H1 (cell line): Measurements from ENCODE around the gene ACVR2B. TPM values are rescaled to one million over a fixed set of nuclear protein-coding genes. Genes with fewer than 3 reads are reported as not detected.

Source experiments
- CTCF ChIA-PET: fragments of 300-600 bp; sonication (Branson Sonifier 250); formaldehyde crosslinking; loops from one replicate; lab custom pipeline; 2021; ENCODE audit not compliant: partially characterized antibody; lab: Charles Lee
- POLR2A ChIA-PET: fragments of 300-600 bp; sonication (Branson Sonifier 250); formaldehyde crosslinking; loops from one replicate; lab custom pipeline; 2021; ENCODE audit warnings: inconsistent platforms; ENCODE audit not compliant: partially characterized antibody; lab: Charles Lee
- DNase-seq, 2 experiments: peaks; one replicate each; pipeline versions ENCODE4 v3.0.0 to v3.0.0-alpha.2; 2010 to 2022; ENCODE audit warnings: low spot score in 2 of 2, low read depth in 1 of 2, mixed read lengths in 1 of 2
- FAIRE-seq: peaks from 2 replicates; lab custom pipeline; 2011; peaks lifted over from hg19 to GRCh38; lab: Jason Lieb, UNC
- H2AFZ ChIP-seq: 2 replicates; pipeline ENCODE4 v1.8.1; 2012; ENCODE audit warnings: low read length, inconsistent platforms
- H2AK5ac ChIP-seq: 2 replicates; pipeline ENCODE4 v1.6.1; 2013; ENCODE audit warnings: low read depth, low read length
- H2BK120ac ChIP-seq: replicated peaks from 2 replicates; pipeline ENCODE3; 2013; ENCODE audit warnings: low read depth, low read length, inconsistent platforms
- H2BK12ac ChIP-seq: 2 replicates; pipeline ENCODE4 v1.6.1; 2013; ENCODE audit warnings: low read depth, low read length
- H2BK15ac ChIP-seq: 2 replicates; pipeline ENCODE4 v1.6.1; 2013; ENCODE audit warnings: low read length
- H2BK20ac ChIP-seq: 2 replicates; pipeline ENCODE4 v1.6.1; 2013; ENCODE audit warnings: low read length
- H2BK5ac ChIP-seq: 2 replicates; pipeline ENCODE4 v1.6.1; 2013; ENCODE audit warnings: low read depth, low read length
- H3K14ac ChIP-seq: 2 replicates; pipeline ENCODE4 v1.6.1; 2013; ENCODE audit warnings: inconsistent platforms; ENCODE audit not compliant: insufficient read length
- H3K18ac ChIP-seq: 2 replicates; pipeline ENCODE4 v1.6.1; 2013; ENCODE audit warnings: low read length; ENCODE audit errors: extremely low read depth
- H3K23ac ChIP-seq: 2 replicates; pipeline ENCODE4 v1.6.1; 2013; ENCODE audit warnings: inconsistent platforms; ENCODE audit not compliant: insufficient read length
- H3K23me2 ChIP-seq: 2 replicates; pipeline ENCODE4 v1.6.1; 2013; ENCODE audit warnings: low read depth, low read length
- H3K27ac ChIP-seq: 2 replicates; pipeline ENCODE4 v1.6.1; 2011; ENCODE audit warnings: low read depth, low read length, inconsistent platforms
- H3K27me3 ChIP-seq, 4 experiments: replicated peaks in 1 of 4; 1 replicate in 1 of 4; 2 replicates in 3 of 4; pipeline versions ENCODE4 v1.6.1 to v1.8.1; 2011 to 2013; ENCODE audit warnings: low read length in 3 of 4, mild to moderate bottlenecking in 3 of 4, inconsistent platforms in 2 of 4, mixed read lengths in 2 of 4, moderate library complexity in 1 of 4; ENCODE audit not compliant: control insufficient read depth in 3 of 4, insufficient read depth in 3 of 4; ENCODE audit errors: extremely low read depth in 1 of 4
- H3K36me3 ChIP-seq, 4 experiments: 2 replicates each; pipeline versions ENCODE4 v1.6.1 to v1.8.1; 2011 to 2013; ENCODE audit warnings: mild to moderate bottlenecking in 4 of 4, low read length in 3 of 4, moderate library complexity in 2 of 4, control low read depth in 1 of 4, inconsistent platforms in 1 of 4; ENCODE audit not compliant: insufficient read depth in 4 of 4, control insufficient read depth in 2 of 4
- H3K4ac ChIP-seq: replicated peaks from 2 replicates; pipeline ENCODE3; 2013; ENCODE audit warnings: low read length, low read depth, mixed read lengths, inconsistent platforms; ENCODE audit not compliant: insufficient read length
- H3K4me1 ChIP-seq, 4 experiments: replicated peaks in 1 of 4; 1 replicate in 1 of 4; 2 replicates in 3 of 4; pipeline versions ENCODE4 v1.6.1 to v1.8.1; 2011 to 2013; ENCODE audit warnings: low read length in 3 of 4, inconsistent platforms in 2 of 4, mixed read lengths in 1 of 4; ENCODE audit not compliant: insufficient read depth in 4 of 4, control insufficient read depth in 3 of 4
- H3K4me2 ChIP-seq, 2 experiments: 2 replicates each; pipeline versions ENCODE4 v1.6.1 to v1.8.1; 2011 to 2013; ENCODE audit warnings: low read depth in 2 of 2, low read length in 2 of 2, control low read depth in 1 of 2, inconsistent platforms in 1 of 2, mild to moderate bottlenecking in 1 of 2; ENCODE audit not compliant: insufficient read depth in 1 of 2
- H3K4me3 ChIP-seq, 4 experiments: fragments of 200-600, 300-600 bp in 1 of 4; sonication (generic), shearing (Covaris generic), sonication (Bioruptor Twin) in 1 of 4; 2 replicates each; pipeline versions ENCODE4 v1.5.1 to v1.8.1; 2011 to 2016; ENCODE audit warnings: low read length in 4 of 4, low read depth in 3 of 4, control low read depth in 2 of 4, inconsistent platforms in 2 of 4, mild to moderate bottlenecking in 2 of 4, mixed read lengths in 1 of 4, moderate library complexity in 1 of 4; ENCODE audit not compliant: insufficient read depth in 2 of 4; ENCODE audit errors: extremely low read depth in 1 of 4
- H3K56ac ChIP-seq: replicated peaks from 2 replicates; pipeline ENCODE3; 2013; ENCODE audit warnings: low read depth, mild to moderate bottlenecking, mixed read lengths, low read length, inconsistent platforms; ENCODE audit not compliant: insufficient read length
- H3K79me1 ChIP-seq: 2 replicates; pipeline ENCODE4 v1.6.1; 2013; ENCODE audit warnings: low read depth, low read length, control low read depth
- H3K79me2 ChIP-seq, 2 experiments: 2 replicates each; pipeline versions ENCODE4 v1.6.1 to v1.8.1; 2012 to 2013; ENCODE audit warnings: low read length in 2 of 2, mild to moderate bottlenecking in 2 of 2, inconsistent platforms in 1 of 2; ENCODE audit not compliant: insufficient read depth in 2 of 2, control insufficient read depth in 1 of 2
- H3K9ac ChIP-seq, 4 experiments: replicated peaks in 1 of 4; 1 replicate in 1 of 4; 2 replicates in 3 of 4; pipeline versions ENCODE4 v1.6.1 to v1.8.1; 2011 to 2013; ENCODE audit warnings: low read depth in 3 of 4, low read length in 3 of 4, control low read depth in 2 of 4, mild to moderate bottlenecking in 2 of 4, moderate library complexity in 2 of 4, inconsistent platforms in 1 of 4; ENCODE audit errors: extremely low read depth in 1 of 4
- H3K9me3 ChIP-seq, 2 experiments: 2 replicates each; pipeline versions ENCODE4 v1.6.1 to v1.8.1; 2012 to 2013; ENCODE audit warnings: mild to moderate bottlenecking in 2 of 2, moderate library complexity in 2 of 2, control low read depth in 1 of 2, inconsistent platforms in 1 of 2, low read depth in 1 of 2, low read length in 1 of 2, mixed read lengths in 1 of 2; ENCODE audit not compliant: insufficient read depth in 2 of 2
- H4K20me1 ChIP-seq, 2 experiments: replicated peaks in 1 of 2; 2 replicates each; pipeline versions ENCODE3 to v1.8.1; 2011 to 2013; ENCODE audit warnings: inconsistent platforms in 2 of 2, low read length in 2 of 2, mild to moderate bottlenecking in 1 of 2; ENCODE audit not compliant: insufficient read depth in 2 of 2, control insufficient read depth in 1 of 2
- H4K5ac ChIP-seq: 2 replicates; pipeline ENCODE4 v1.6.1; 2013; ENCODE audit warnings: low read length, low read depth, mixed read lengths, inconsistent platforms; ENCODE audit not compliant: insufficient read length
- H4K8ac ChIP-seq: 2 replicates; pipeline ENCODE4 v1.8.0; 2013; ENCODE audit warnings: mild to moderate bottlenecking, moderate library complexity, low read length, inconsistent platforms; ENCODE audit not compliant: insufficient read depth; ENCODE audit errors: extremely low read depth
- H4K91ac ChIP-seq: replicated peaks from 2 replicates; pipeline ENCODE3; 2013; ENCODE audit warnings: low read length, mixed read lengths, inconsistent platforms; ENCODE audit not compliant: insufficient read length
- BRCA1 ChIP-seq: IDR thresholded peaks from 2 replicates; pipeline ENCODE4 v1.6.1; 2012; ENCODE audit warnings: low read depth, low read length, improper control_type of control experiment
- CEBPB ChIP-seq: IDR thresholded peaks from 2 replicates; pipeline ENCODE4 v1.6.1; 2012; ENCODE audit warnings: low read depth, low read length
- TAF1 ChIP-seq: IDR thresholded peaks from 2 replicates; pipeline ENCODE4 v1.6.1; 2011; ENCODE audit warnings: mild to moderate bottlenecking, low read depth, low read length
- WGBS, 2 experiments: shearing (Covaris generic) in 1 of 2; methylation state at CpG; one replicate each; pipeline versions ENCODE4 v1.1.6 to v1.1.7; 2013 to 2015; ENCODE audit warnings: low lambda C conversion rate in 2 of 2, mixed read lengths in 2 of 2, inconsistent platforms in 1 of 2, low coverage in 1 of 2, missing lambda C conversion rate in 1 of 2; ENCODE audit not compliant: insufficient replicate concordance in 2 of 2, insufficient coverage in 1 of 2, insufficient read length in 1 of 2; ENCODE audit errors: extremely low coverage in 1 of 2, missing lambda C conversion rate in 1 of 2; 5-methylcytosine and 5-hydroxymethylcytosine counted together
- polyA plus RNA-seq, 7 experiments: library from polyadenylated mRNA; depleted of rRNA in 3 of 7; stranded (reverse) in 5 of 7; unstranded in 2 of 7; fragments of >200 nt in 5 of 7; fragments of 200-250 nt in 2 of 7; gene quantifications; 1 replicate in 5 of 7; 2 replicates in 1 of 7; 4 replicates in 1 of 7; pipeline versions ENCODE4 v1.2.1 to v1.2.3, GENCODE V29; 2011 to 2013; ENCODE audit warnings: missing spikeins in 2 of 7, mixed read lengths in 2 of 7
- total RNA-seq: library from RNA; stranded (reverse); fragmentation: NEBNext Ultra II Directional; extraction: Animal tissue kit (Norgen Biotek cat#: 25700); gene quantifications from 2 replicates; pipeline ENCODE4 v1.2.1, GENCODE V29; 2021

ACVR2B gene
- total and polyA plus RNA-seq, 2 of the 8 experiments (the other 6 are each of a cell fraction or from before 2014, with no cell fraction given) = 24.7 to 109 TPM

DNA sequence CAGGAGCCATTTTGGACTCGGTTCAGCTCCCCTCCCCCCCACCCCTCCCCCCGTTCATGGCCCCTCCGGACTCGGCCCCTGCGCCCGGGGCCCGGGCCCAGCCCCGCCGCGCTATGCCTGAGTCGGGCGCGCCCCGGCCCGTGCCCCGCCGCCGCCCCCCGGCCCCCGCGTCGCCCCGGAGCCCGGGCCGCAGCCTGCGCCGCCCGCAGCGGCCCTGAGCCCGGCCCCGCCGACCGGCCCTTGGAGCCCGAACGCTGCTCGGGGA, 155 bp downstream of the ACVR2B start:
- H2BK120ac ChIP-seq = no peak overlapping the region
- H3K4me2 ChIP-seq = peak overlapping the region; percentile 94 to 97; a peak in 3 of 4 replicates
- H2AK5ac ChIP-seq = no peak overlapping the region
- H3K4me3 ChIP-seq = peak overlapping the region; percentile 74 to 99 (median 91)
- no peaks in the 10 kb centered on the region; a peak in 1 of 8 replicates for H3K36me3 ChIP-seq
- H3K14ac ChIP-seq = no peak overlapping the region
- H3K27ac ChIP-seq = peak overlapping the region; percentile 99
- H3K79me1 ChIP-seq = peaks cover 14% of the 10 kb centered on the region
- peak overlapping the region; percentile 97 for H4K91ac ChIP-seq
- no peaks in the 10 kb centered on the region for H3K27me3 ChIP-seq
- DNase-seq = no peak
- H3K79me2 ChIP-seq = peaks cover 36 to 47% of the 10 kb centered on the region in 2 experiments
- peak overlapping the region; percentile 24 for H4K5ac ChIP-seq
- H3K9ac ChIP-seq = peak overlapping the region; percentile 97 to 99 (median 99)
- no peak overlapping the region for H3K23ac ChIP-seq
- no peak overlapping the region for H2BK20ac ChIP-seq
- no peak overlapping the region for H2AFZ ChIP-seq
- no peak for FAIRE-seq
- H3K56ac ChIP-seq = peak overlapping the region; percentile 69
- H4K8ac ChIP-seq = peak overlapping the region; percentile 99; the same call in 1 of the 2 replicates
- peaks cover 20% of the 10 kb centered on the region for H3K23me2 ChIP-seq
- no peak overlapping the region for H3K4ac ChIP-seq
- H4K20me1 ChIP-seq = peaks cover 17 to 27% of the 10 kb centered on the region in 2 experiments
- H2BK15ac ChIP-seq = no peak overlapping the region
- H3K18ac ChIP-seq = peak overlapping the region; percentile 72; the same call in 1 of the 2 replicates
- H2BK12ac ChIP-seq = no peak overlapping the region; the same call in 1 of the 2 replicates
- no peak for TF ChIP-seq CEBPB
- no peak for TF ChIP-seq BRCA1
- peak; percentile 44; the same call in 1 of the 2 replicates for TF ChIP-seq TAF1
- TF ChIP-seq, all 59 proteins: peak for 1
- POLR2A ChIA-PET = interaction anchor here (0.8 kb wide), 1 partner anchor 107 kb away, joined by 3 read pairs; the partner anchor contains the start of gene XYLB
- CTCF ChIA-PET = interaction anchor here (1.4 kb wide), 1 partner anchor 66 kb away, joined by 3 read pairs; no protein-coding TSS in a partner anchor
- 0% methylated on average over 3 of the region's 36 CpGs; no CpG with 5 or more reads in 1 of the 2 experiments for WGBS, 2 experiments
- Histone ChIP-seq H2BK5ac (peak overlapping the region; percentile 94; the same call in 1 of the 2 replicates), H3K9me3 (0 out of 4 replicates have a peak, but pooled peaks cover 0 to 5% of the 10 kb centered on the region in 2 experiments), H3K4me1 (peaks cover 10 to 19% (median 13%) of the 10 kb centered on the region in 4 experiments)
